GM19099 (cell line): ENCODE measurements around the gene TEX26.

Experiments used
- POLR2A ChIP-seq: IDR thresholded peaks from 3 replicates; pipeline ENCODE4 v1.6.1; 2011; ENCODE audit warnings: low read depth; ENCODE audit not compliant: insufficient read length; ENCODE audit errors: extremely low read depth

TEX26 gene

GRCh38 chr13:30957258-30957943 is 24.9 kb downstream of the TEX26 start:
- no peak for TF ChIP-seq POLR2A

GRCh38 chr13:30959678-30960077 is 27.2 kb downstream of the TEX26 start:
- TF ChIP-seq POLR2A = no peak

GRCh38 chr13:30963791-30964190 is 31.3 kb downstream of the TEX26 start:
- no peak for TF ChIP-seq POLR2A

GRCh38 chr13:30965380-30965779 is 32.9 kb downstream of the TEX26 start:
- no peak for TF ChIP-seq POLR2A

GRCh38 chr13:30966101-30966500 is 33.6 kb downstream of the TEX26 start:
- no peak for TF ChIP-seq POLR2A

- TF ChIP-seq POLR2A = no peak
Measured at GRCh38 chr13:30968846-30969245, 36.4 kb downstream of the TEX26 start.

- no peak for TF ChIP-seq POLR2A
Measured at GRCh38 chr13:30971575-30971974, 39.1 kb downstream of the TEX26 start.

GRCh38 chr13:30972888-30973377 is 40.5 kb downstream of the TEX26 start:
- TF ChIP-seq POLR2A = no peak

- no peak for TF ChIP-seq POLR2A
Measured at GRCh38 chr13:30974350-30974749, 41.9 kb downstream of the TEX26 start.

GRCh38 chr13:30976025-30976424 is 43.6 kb downstream of the TEX26 start:
- no peak for TF ChIP-seq POLR2A

- TF ChIP-seq POLR2A = no peak
Measured at GRCh38 chr13:30978981-30979956, 46.8 kb downstream of the TEX26 start.

- TF ChIP-seq POLR2A = no peak
Measured at GRCh38 chr13:30982506-30982905, 50.0 kb downstream of the TEX26 start.

GRCh38 chr13:30982906-30983305 is 50.5 kb downstream of the TEX26 start:
- TF ChIP-seq POLR2A = no peak

GRCh38 chr13:30983431-30983830 is 51.0 kb downstream of the TEX26 start:
- TF ChIP-seq POLR2A = no peak

- no peak for TF ChIP-seq POLR2A
Measured at GRCh38 chr13:30984620-30985019, 52.2 kb downstream of the TEX26 start.

- no peak for TF ChIP-seq POLR2A
Measured at GRCh38 chr13:30985637-30986205, 53.3 kb downstream of the TEX26 start.

GRCh38 chr13:30991184-30991583 is 58.7 kb downstream of the TEX26 start:
- no peak for TF ChIP-seq POLR2A
